OCI-LY3 (cell line): ENCODE data around the gene UBASH3A.

Source experiments
- CTCF ChIP-seq: fragments of 200-600, 300-600 bp; sonication (generic); IDR thresholded peaks from 2 replicates; pipeline ENCODE4 v1.5.1; 2014; ENCODE audit warnings: antibody characterized with exemption, low read length, low read depth
- EZH2phosphoT487 ChIP-seq: fragments of 200-600 bp; shearing (Covaris generic); IDR thresholded peaks from 2 replicates; pipeline ENCODE4 v1.6.1; 2018; ENCODE audit warnings: antibody characterized with exemption, mixed run types, low read depth

GRCh38 chr21:42430521-42430920 is 26.8 kb downstream of the UBASH3A start:
- no peak for TF ChIP-seq CTCF
- no peak for TF ChIP-seq EZH2phosphoT487
